Measurements from ENCODE around the gene RENBP. TPM values are rescaled to one million over a fixed set of nuclear protein-coding genes. Genes with fewer than 3 reads are reported as not detected.
A peak's percentile ranks its signal among the peaks of the same experiment; 100 is the strongest.

Gene RENBP
- total RNA-seq, 1 experiment from 2014 or later = not detected

- DNase-seq (ENCODE audit: low read depth) = no peak
These were observed 10.2 kb upstream of the RENBP start for GRCh38 chrX:153954558-153955227.

GRCh38 chrX:153953892-153954557, 9.6 kb upstream of the RENBP start:
- no peak for DNase-seq (ENCODE audit: low read depth)

GRCh38 chrX:153953342-153953830, 8.9 kb upstream of the RENBP start:
- DNase-seq (ENCODE audit: low read depth) = peak; percentile 55

GRCh38 chrX:153952373-153953026, 8.1 kb upstream of the RENBP start:
- DNase-seq (ENCODE audit: low read depth) = no peak

GRCh38 chrX:153951683-153952372, 7.4 kb upstream of the RENBP start:
- DNase-seq (ENCODE audit: low read depth) = no peak

DNA sequence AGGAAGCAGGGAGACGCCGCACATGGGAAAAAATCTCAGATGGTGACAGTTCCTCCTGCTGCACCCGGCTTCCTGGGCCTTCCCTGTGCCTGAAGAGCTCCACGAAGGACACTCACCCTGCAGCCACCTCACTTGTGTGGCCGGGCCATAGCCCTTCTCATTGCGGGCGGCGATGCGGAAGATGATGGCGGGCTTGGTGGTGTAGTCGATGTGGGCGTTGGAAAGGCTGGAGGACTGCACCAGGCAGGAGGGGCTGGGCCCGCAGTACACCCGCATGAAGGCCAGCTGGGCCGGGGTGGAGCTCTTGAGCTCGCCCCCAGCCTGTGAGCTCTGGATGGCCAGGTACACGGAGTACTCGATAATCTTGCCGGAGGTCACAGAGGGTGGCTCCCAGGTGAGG, 5.7 kb upstream of the RENBP start:
- DNase-seq (ENCODE audit: low read depth) = no peak

- no peak for DNase-seq (ENCODE audit: low read depth)
These were observed 4.7 kb upstream of the RENBP start for GRCh38 chrX:153948847-153949805.

DNA sequence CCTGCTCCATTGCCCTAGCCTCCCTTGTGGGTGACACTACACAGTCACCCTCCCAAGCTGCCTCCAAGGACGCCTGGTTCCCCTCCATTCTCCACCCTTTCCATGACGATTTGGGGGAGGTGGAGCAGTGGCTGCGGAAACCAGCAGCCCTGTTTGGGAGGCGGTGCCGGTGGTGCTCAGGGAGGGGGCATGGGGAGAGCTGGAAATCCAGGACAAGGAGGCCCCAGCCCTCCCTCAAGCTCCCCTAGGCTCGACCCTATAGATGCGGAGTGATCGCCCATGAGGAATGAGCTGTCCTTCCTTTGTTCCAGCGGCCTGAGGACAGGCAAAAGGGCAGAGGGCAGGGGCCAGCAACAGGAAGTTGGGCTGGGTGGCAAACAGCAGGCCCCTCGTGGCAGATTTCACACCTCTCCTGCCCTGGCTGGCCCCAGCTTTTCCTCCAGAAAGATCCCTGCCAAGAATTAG, 3.6 kb upstream of the RENBP start:
- no peak for DNase-seq (ENCODE audit: low read depth)

DNA sequence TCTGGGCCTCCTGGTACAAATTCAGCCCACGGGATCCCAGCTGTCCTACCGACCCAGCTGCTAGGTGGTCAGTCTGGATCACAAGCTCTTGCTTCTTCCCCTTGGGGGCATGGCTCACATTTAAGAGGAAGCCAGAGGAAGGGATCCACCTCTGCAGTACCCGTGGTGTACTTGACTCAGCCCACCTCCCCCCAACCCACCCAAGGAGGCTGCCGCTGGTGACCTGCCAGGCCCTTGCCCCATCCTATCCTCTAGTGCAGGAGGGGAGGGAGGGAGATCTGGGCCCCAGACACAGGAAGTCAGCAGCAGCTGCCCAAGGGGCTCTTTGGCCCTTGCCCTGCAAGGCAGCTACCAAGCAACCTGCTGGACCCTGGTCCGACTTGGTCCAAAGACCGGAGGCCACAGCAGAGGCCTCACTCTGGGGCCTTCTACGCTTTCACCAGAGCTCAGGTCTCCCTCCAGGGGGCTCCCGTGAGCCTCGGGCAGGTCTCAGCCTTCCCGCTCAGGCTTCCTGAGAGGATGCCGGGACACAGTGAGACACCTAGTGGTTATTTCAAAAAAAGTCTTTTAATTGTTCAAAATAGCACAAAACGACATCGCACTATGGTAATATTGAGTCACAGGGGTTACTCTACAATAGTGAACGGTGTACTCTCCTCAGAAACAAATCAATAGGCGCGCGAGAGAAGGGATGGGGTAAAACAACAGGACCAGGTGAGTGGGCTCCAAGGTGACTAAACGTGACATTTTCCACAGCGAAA, 2.7 kb upstream of the RENBP start:
- peak; percentile 81 for DNase-seq (ENCODE audit: low read depth)

- peak; percentile 61 for DNase-seq (ENCODE audit: low read depth)
These were observed 1.8 kb upstream of the RENBP start for GRCh38 chrX:153945956-153946943.

DNA sequence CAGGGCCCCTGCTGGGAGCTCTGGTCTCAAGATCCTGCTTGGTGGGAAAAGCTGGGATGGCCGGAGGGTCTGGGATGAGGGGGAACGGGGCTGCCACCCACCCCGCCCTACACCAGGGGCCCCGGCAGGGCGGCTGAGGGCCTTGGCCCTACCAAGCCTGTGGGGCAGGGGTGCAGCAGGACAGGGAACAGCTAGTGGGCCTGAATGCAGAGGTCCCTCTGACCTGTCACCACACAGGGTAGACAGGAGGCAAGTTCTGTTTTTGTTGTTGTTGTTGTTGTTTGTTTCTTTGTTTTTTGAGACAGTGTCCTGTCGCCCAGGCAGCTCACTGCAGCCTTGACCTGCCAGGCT, 332 bp upstream of the RENBP start:
- DNase-seq (ENCODE audit: low read depth) = no peak

GRCh38 chrX:153941336-153942252, 2.8 kb downstream of the RENBP start:
- DNase-seq (ENCODE audit: low read depth) = no peak

DNA sequence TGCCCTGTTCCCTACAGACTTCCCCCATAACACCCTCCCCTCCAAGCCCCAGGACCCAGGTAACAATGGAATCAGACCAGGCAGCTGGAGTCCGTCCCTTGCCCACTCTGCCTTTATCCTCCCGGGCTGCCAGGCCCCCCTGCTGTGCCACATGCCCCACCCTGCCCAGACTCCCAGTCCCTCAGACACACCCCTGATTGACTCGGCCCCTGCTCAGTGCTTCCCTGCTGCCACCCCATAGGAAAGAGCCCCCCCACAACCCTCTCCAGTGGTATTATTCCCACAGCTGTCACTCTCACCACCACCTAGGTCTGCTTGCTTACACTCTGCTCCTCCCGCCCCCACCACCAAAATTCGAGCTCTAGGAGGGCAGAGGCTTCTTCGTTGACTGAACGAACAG, 4.9 kb downstream of the RENBP start:
- no peak for DNase-seq (ENCODE audit: low read depth)

- DNase-seq (ENCODE audit: low read depth) = no peak
These were observed 6.1 kb downstream of the RENBP start for GRCh38 chrX:153938226-153938786.

- no peak for DNase-seq (ENCODE audit: low read depth)
These were observed 7.4 kb downstream of the RENBP start for GRCh38 chrX:153937056-153937455.

GRCh38 chrX:153935326-153935851, 9.1 kb downstream of the RENBP start:
- no peak for DNase-seq (ENCODE audit: low read depth)

DNA sequence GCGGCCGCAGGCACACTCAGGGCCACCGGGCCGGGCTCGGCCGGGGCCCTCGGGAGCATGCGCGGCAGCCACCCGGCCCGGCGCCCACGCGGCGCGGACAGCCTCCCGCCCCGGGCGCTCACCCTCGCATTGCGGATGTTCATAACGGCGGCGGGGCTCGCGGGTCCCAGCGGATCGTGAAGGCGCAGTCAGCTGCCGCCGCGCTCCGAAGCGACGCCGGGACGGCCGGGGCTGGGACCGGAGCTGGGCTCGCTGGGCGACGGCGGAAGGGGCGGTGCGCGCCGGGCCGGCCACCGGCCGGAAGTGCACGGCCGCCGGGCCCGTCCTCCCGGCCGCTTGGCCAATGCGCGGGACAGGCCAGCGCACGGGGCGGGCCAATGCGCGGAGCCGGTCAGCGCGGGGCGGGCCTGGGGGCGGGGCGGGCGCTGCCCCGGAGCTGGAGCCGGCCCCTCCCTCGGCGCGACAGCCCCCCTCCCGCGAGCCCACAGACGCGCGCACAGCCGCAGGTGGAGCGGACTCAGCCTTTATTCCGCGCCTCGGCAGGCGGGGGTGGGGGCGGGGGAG, 9.6 kb downstream of the RENBP start, which contains the start of gene NAA10:
TSS of gene NAA10 (minus strand) at position 276 of the 564 bp plus-strand sequence. CDS start at position 143, 133 bp downstream.
- peak; percentile 81 for DNase-seq (ENCODE audit: low read depth)

Data from M059J (cell line).